Measurements from ENCODE around the gene TEF.
A peak's percentile ranks its signal among the peaks of the same experiment; 100 is the strongest.

The TEF gene

GRCh38 chr22:41445129-41446056 is 63.7 kb downstream of the TEF start:
- intact Hi-C loops (cut with DNase I): no loop called here
- peak in 2 of 10 donors; percentile 73 to 81 for DNase-seq

GRCh38 chr22:41446057-41446501 is 64.3 kb downstream of the TEF start:
- peak in 3 of 10 donors; percentile 31 to 86 (median 76) for DNase-seq
- intact Hi-C loops (cut with DNase I): no loop called here

GRCh38 chr22:41446639-41447434 is 65.1 kb downstream of the TEF start, which contains the start of gene TOB2:
TOB2 (minus strand) TSS chr22:41446801; CDS start chr22:41437345, 9,456 bp downstream.
- intact Hi-C loops (cut with DNase I): no loop called here
- DNase-seq: peak; percentile 93 to 99 (median 96)

GRCh38 chr22:41447435-41448188 is 65.9 kb downstream of the TEF start:
- peak; percentile 62 to 96 (median 72) for DNase-seq
- intact Hi-C loops (cut with DNase I): loop anchor here (1.0 kb wide), 1 partner anchor 22 kb away; the partner anchor contains the start of gene ACO2

GRCh38 chr22:41448189-41448808 is 66.6 kb downstream of the TEF start:
- intact Hi-C loops (cut with DNase I): loop anchor here (1.0 kb wide), 1 partner anchor 21 kb away; the partner anchor contains the start of gene ACO2
- peak; percentile 93 to 99 (median 96) for DNase-seq

Data from posterior cingulate gyrus (tissue), 11 donors.